HG03175 (cell line): Measurements from ENCODE around the gene NPAS3.

ENCODE experiments used
- ATAC-seq: cut with Tn5 transposase; IDR thresholded peaks from one replicate; pipeline ENCODE4 v1.9.1; 2021; ENCODE audit warnings: mild to moderate bottlenecking, moderate library complexity; ENCODE audit not compliant: unreplicated experiment

NPAS3 gene

DNA sequence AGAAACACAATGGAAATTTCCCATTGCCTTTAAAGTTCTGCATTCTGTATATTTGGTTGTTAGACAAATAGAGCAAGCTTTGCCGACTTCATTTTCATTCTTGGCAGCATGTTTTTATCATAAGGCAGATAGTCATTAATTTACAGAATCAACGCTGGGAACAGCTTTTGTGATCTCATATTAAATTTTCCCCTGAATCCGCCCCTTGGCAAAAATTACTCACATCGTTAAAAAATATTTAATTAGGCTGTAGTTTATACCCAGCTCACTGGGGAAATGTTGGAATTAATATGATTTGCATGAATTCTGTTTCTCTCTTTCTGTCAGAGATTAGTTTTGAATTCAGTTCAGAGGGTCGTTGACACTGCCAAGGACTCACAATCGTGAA is 714.6 kb downstream of the NPAS3 start:
- ATAC-seq = no peak

DNA sequence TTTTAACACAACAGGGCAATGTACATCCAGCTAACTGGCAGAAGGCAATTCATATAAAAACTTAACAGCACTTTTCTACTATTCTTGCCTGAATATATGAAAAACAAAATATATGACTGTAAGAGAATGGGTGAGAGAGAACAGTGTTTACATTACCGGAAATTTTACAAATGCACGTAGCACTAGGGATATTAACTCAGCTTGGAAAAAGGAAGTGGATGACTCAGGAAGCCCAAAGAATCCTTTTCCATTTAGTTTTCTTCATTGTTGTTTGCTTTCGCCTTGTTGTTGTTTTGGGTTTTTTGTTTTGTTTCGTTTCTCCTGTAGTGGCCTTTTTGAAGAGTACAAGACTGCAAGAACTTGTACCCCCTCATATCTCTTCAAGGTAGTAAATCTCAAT is 716.7 kb downstream of the NPAS3 start:
- ATAC-seq = no peak

DNA sequence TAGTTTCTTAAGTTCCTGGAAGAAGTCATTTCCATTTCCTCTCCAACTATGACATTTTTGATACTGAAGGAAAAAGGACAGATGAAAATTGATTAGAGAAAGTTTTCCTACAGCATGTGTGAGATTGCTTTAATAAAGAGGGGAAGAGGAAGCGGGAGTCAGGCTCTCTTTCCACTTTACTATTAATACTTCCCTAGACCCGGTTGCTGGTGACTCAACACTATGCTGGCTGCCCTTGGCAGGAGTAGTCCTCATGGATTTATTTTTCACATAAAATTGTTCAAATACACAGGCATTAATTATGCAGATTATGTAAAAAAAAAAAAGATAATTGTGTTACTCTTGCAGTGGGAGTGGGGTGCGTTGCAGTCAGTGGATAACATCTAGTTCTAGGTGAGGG is 718.8 kb downstream of the NPAS3 start:
- ATAC-seq = no peak

DNA sequence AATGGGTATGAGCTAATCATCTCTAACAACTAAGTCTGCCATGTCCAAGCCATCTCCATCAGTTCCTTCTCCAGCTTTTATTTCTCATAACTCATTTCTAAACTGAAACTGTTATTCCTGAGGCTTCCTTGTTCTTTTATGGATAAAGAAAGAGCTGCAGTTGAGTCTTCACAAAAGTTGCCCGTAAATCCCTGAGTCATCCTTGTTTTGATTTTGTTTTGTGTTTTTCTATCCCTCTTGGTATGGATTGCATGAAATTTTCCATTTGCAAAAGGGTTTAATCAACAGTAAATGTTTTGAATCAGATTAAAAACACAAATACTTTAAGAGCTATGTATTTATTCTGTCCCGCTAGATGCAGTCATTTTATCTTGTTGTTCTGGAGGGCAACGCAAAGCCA is 721.6 kb downstream of the NPAS3 start:
- no peak for ATAC-seq

DNA sequence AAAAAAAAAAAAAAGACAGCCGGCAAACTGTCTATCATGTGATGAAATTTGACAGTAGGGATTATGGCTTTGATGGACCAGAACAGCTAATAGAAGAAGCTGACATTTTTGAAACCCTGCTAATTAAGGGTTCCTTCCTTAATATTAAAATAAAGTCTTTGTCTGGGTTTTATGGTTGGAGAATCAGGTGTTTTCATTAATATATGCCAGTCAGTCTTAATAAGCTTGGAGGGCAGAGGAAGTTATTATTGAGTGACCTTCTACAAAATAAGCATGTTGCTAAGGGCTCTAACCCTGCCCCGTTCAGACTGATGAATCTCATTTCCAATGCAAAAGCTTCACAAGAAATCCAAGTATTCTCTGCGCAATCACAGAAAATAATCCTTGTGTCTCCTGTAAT is 722.4 kb downstream of the NPAS3 start:
- ATAC-seq = no peak

DNA sequence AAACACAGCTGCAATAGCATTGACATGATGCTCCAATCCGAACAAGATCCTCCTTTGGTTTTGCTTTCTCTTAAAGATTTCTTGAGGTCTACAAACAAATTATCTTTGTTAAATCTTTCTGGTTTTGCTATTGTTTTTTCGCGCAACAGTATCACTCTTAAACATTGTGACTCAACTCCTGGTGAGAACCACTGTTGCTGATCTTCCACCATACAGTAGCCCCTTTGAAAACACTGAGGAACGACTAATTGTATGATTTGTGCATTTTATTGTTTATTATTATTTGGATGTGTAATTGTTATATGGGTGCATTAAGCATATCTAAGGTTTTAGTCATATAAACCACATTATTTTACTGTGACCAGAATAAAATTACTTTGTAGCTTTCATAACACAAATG is 729.4 kb downstream of the NPAS3 start:
- no peak for ATAC-seq

DNA sequence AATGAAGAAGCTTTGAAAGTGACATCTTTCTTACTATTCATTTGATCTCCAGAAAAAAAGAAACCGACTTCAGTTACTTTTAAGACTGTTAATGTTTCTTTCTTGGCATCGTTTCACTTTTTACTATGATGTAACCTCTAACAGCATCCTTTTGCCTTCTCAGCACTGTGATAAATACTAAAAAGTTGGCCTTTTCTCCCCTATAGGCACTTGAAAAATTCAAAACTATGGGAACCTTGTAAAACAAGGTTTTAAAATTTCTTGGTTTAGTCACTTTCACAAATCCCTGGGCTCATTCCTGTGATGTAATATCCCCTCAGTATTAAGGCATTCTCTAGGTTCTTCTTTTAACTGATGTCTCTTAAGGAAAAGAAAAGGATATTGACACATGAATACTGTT is 730.4 kb downstream of the NPAS3 start:
- ATAC-seq = no peak

DNA sequence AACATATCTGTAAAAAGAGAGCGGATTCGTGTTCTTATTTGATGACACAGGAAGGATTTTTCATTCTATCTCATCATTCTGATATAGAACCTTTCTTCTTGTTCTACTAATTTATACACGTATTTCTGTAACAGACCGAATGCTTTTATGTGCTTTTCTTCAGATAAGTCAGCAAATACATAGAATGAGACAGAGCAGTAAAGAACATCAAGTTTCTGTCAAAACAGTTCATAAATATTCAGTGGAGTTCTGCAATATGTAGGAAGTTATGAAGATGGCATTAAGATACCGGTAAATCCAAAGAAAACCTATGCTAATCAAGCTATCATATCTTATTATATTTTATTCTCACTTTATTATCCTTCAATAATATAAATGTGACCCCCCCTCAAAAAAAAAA is 731.6 kb downstream of the NPAS3 start:
- ATAC-seq = no peak

DNA sequence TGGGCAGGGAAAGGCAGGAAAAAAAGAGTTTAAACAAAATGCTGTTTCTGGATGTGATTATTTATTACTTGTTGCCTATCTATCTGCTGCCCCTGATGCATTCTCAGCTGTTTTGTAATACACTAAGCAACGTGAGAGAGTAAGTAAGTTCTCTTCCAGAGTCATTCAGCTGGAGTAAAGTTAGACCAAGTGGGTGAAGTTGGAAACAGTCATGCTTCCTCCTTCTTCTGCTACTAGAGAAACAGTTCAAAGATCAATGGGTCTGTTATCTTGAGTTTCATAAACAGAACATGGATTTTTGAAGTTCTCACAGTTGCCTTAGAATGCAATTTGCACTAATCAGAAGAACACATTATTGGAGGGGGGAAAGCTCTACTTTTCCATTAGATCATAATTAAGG is 732.9 kb downstream of the NPAS3 start:
- ATAC-seq = no peak

DNA sequence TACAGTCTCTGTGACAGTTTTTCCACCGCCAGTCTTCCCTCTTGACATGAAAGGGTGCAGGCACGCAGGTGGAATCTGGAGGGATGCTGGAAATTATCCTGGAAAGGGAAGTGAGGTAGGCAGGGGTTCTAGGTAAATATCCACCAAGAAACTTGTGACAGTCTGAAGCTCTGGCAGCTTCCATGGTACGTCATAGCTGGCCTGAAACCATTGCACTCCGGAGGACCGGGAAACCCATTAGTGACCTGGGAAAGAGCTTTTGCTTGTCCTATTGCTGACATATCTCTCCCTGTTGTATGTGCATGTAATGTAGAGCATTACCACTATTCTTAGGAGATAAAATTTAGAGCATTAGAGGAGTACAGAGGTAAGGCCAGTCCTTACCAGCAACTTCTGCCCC is 736.2 kb downstream of the NPAS3 start:
- no peak for ATAC-seq

DNA sequence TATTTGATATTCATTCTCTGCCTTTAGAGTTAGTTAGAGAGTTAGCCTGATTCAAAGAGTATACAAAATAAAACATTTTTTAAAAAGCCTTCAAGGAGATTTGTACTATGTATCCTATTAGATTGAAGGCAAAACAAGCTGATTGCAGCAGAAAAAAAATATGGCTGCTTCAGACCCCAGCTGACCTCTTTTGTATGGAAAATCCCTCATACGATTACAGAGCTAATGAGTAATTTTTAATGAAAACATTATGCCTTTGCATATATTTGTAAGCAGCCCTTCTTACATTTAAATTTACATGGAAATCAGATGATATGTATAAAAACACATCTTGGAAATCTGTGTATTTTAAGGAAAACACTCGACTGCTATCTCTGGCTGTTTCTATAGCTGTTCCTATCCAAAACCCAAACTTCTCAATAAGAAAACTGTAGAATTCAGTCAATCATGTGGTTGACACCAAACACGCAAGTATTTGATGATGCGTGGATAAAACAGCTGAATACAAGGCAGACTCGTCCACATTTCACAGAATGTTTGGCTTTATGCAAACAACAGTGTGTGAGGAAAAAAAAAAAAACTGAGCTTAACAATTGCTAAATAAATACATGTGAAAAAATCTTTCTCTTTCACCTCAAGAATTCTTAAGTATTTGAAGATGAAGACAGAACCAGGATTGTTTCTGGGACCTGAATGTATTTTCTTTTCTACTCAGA is 736.9 kb downstream of the NPAS3 start:
- ATAC-seq = no peak

DNA sequence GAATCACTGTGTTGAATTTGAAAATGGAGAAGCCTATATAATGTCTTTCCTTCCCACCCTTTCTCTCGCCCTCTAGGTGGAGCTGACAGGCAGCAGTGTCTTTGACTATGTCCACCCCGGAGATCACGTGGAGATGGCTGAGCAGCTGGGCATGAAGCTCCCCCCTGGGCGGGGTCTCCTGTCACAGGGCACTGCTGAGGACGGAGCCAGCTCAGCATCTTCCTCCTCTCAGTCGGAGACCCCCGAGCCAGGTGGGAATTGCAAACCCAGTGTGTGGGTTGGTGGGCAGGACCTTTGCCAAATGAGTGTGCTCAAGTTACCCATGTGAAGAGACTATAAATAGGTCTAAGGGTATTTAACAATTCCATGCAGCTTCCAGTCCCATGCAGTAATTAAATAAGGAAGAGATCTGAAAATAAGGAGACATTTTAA is 737.5 kb downstream of the NPAS3 start:
- ATAC-seq = no peak

DNA sequence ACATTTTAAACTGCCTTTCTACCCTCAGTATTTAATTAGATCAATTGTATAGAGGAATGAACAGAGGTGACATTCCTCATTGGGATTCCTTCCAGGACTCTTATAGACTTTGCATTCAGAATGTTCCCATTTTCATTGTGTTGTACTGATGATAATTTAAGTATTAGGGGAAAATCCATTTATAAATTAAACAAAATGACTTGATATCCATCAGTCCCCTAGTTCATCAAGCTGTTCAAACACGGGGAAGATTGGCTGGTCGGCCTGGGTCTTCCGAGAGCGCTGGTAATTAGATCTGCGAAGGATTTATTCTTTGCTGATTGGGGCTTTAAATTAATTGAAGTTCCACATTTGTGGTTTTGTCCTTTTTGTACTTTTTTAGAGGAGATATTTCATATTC is 738.2 kb downstream of the NPAS3 start:
- no peak for ATAC-seq

DNA sequence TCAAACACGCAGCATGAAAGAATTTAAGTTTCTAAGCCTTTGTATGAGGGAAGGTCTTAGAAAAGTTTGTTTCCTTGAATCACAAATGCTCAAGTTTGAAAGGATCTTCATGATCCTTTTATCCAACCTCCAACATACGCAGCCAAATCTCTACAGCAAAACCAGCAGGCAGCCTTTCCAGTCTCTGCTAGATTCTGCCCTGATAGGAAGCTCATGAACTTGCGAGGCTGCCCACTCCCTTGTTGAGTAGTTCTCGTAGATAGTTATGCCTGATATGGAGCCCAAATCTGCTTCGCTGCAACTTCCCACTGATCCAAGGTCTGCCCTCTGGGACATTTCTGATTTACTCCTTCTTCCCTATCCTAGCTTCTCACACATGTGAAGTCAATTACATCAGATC is 739.3 kb downstream of the NPAS3 start:
- ATAC-seq = no peak

DNA sequence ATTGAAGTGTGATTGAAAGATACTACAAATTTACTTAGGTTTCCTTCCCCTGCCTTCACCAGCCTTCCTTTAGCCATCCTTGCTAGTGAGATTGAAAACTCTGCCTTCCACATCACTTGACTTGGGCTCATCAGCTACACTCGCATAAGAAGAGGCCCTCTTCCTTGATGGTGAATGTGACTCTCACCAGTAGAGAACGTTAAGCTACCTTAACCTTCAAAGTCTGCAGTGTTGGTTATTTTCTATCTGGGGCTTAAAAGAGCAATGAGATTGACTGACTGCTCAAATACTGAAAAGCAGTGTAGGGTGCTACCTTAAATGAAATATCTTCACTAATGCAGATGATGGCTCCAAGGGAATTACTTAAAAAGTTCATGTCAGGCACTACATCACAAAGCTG is 740.3 kb downstream of the NPAS3 start:
- no peak for ATAC-seq

DNA sequence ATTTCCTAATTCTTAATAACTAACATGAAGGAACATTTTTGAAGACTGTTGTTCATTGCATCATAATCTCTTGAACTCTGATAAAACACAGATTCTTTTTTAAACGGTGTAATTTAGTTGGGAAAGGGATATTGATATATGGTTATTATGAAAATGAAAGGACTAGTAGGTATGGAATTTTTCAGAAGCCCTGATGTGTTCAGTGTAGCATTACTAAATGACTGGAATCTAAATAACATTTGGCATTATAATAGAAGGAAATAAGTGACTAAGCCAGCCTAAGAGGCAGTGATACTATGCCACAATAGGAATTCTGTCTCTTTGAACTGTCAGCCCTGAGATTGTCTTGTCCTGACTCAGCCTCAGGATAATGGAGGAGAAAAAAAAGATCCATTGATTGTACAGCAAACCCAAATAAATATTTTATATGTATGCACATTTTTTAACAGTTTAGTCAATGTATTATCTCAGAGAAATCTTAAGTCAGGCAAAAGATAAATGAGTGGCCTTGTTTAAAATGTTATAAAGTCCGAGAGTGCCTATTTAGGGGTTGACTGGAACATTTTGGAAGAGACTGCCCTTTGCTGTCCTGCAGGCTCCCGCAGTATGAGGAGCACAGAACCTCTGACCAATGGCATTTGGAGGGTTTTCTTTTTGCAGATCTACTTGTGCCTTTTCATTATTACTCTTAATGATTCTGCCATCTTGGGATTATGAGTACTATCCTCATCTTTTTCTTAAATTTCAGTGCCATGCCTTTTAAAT is 741.0 kb downstream of the NPAS3 start:
- ATAC-seq = no peak

DNA sequence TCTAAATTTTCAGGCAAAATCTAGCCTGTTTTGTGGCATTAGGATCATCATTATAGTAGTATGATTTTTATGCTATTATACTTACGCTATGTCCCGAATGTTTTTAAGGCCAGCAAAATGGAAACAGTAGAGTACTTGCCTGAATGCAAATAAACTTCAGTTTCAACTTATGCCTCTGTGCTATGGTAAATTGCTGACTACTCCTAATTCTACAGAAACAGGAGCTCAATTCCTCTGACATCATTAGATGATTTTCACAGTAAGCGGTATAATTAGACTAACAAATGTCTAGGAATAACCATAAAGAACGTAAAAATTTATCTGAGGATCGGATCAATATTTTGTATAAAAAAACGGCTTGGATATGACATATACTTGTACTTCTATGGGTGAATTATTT is 742.2 kb downstream of the NPAS3 start:
- ATAC-seq = no peak

DNA sequence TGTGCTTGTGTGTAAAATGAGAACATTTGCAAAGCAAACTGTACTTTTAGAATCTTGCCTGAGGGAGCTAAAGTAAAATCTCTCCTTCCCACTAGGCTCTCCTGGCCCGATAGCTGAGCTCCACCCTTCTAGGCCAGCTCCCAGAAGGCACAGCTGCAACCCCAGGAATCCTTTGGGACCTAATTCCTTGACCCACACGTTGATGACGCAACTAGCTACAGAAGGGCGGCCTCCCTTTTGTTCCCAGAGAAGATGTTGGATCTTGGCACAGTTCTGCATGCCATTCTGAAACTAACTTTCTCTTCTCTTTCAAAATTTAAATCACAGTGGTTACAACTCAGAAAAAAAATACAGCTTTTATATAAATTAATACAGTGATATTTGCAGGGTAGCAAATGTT is 744.1 kb downstream of the NPAS3 start:
- no peak for ATAC-seq

DNA sequence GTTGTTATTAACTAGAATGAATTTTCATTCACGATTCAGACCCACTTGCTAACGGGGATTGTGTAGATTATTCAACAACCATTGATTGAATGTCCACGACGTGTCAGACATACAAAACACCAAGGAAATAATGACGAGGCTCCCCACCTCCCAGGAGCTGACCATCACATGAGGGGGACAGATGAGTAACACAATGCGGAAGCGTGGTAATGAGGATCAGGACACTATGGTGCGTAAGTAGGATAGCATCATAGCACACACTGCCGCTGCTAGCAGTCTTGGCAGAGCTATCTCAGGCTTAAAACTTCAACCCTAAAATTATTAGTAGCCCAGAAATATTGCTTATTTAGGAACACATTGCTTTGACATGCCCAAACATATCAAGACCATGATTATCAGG is 746.3 kb downstream of the NPAS3 start:
- no peak for ATAC-seq

DNA sequence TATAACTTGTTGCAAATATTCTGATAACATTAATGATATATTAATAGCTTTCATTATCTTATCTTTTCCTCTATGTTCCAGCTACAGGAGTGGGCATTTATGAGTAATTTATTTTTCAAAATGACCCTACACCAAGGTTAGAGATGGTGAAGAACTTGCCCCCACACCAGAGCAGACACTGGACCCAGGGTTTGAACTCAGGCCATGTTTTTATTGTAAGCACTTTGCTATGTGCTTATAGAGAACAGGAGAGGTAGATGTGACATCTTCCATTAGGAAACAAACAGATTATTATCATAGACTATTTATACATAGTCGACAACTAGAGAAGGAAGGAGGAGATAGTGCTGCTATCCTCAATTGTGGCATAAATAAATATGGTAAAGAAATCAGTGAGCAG is 747.0 kb downstream of the NPAS3 start:
- ATAC-seq = no peak

DNA sequence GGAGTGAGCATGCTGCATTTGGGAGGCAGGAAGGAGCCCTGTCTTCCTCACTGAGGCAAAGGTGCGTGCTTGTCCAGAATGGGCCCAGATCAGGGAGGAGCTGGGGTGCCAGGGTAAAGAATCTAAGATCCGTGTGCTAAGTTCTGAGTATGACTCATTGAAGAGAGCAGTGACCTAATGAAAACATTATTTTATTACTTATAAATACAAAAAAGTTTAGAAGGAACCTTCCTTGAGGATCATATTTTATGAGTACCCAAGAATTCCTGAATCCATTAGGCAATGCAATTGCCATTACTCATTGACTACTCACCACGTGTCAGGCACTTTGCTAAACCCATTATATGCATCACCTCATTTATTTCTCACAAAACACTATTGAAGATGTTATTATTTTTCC is 747.5 kb downstream of the NPAS3 start:
- ATAC-seq = no peak

DNA sequence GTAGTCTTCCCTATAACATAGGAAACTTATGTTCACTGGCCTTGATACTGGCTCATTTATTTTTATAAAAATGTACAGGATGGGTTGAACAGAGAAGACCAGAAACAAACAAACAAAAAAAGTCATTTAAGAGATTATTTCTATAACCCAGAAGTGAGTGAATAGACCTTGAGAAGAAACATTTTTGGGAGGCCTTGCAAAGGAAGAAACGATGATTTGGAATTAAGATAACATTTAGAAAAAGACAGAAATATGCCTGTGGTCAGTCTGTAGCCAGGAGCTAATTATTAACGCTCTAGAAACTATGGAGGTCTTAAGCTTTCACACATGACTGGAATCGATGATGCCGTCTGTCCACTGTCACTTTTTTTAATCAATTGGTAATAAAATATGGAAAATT is 748.2 kb downstream of the NPAS3 start:
- no peak for ATAC-seq

DNA sequence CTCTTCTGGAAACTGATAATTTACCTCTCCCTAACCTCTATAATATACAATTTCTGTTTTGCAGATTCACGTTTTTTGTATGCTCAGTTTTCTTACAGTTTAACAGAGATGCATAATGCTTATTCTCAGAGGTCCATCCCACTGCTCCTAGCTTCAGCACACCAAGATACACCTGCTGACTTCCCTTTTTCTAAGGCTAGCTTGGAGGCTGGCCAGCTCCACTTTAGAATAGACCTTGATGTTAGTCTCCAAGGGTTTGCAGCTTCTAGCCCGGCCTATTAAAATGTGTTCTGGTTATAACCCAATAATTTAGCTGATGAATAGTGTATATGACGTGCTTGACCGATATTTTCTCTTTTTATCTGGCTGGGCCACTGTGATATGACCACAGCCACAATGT is 751.0 kb downstream of the NPAS3 start:
- no peak for ATAC-seq
